ENCODE data around the gene USP48.
"Not testable (repeated sequence)": the region's sequence is repeated elsewhere in the genome, so short reads cannot be mapped to it uniquely, and the experiment has no call there.

USP48 gene

GRCh38 chr1:21633992-21634805 is 148.8 kb downstream of the USP48 start:
- Histone ChIP-seq H3K36me3 (replicated peaks; ENCODE audit: low read depth, low read length) (no peaks in the 10 kb centered on the region), H3K79me2 (ENCODE audit: low read length) (no peaks in the 10 kb centered on the region), H2AFZ (ENCODE audit: low read depth, low read length) (no peak overlapping the region), H3K27ac (ENCODE audit: low read length) (no peak overlapping the region), H3K9me3 (ENCODE audit: insufficient read depth, low read length) (no peaks in the 10 kb centered on the region), H3K4me2 (ENCODE audit: low read length) (no peak overlapping the region), H3K4me3 (ENCODE audit: low read length) (no peak overlapping the region), H3K4me1 (ENCODE audit: low read length) (peaks cover 14% of the 10 kb centered on the region), H3K27me3 (ENCODE audit: low read depth, low read length) (0 out of 2 replicates have a peak, but pooled peaks cover 7% of the 10 kb centered on the region), H3K9ac (ENCODE audit: low read length) (no peak overlapping the region), H4K20me1 (ENCODE audit: insufficient read depth, low read length) (no peaks in the 10 kb centered on the region)
- TF ChIP-seq CTCF (IDR thresholded peaks at IDR 0.05; ENCODE audit: low read depth, low read length), result no peak
- no peak for TF ChIP-seq EZH2phosphoT487 (IDR thresholded peaks at IDR 0.05; ENCODE audit: low read depth)

DNA sequence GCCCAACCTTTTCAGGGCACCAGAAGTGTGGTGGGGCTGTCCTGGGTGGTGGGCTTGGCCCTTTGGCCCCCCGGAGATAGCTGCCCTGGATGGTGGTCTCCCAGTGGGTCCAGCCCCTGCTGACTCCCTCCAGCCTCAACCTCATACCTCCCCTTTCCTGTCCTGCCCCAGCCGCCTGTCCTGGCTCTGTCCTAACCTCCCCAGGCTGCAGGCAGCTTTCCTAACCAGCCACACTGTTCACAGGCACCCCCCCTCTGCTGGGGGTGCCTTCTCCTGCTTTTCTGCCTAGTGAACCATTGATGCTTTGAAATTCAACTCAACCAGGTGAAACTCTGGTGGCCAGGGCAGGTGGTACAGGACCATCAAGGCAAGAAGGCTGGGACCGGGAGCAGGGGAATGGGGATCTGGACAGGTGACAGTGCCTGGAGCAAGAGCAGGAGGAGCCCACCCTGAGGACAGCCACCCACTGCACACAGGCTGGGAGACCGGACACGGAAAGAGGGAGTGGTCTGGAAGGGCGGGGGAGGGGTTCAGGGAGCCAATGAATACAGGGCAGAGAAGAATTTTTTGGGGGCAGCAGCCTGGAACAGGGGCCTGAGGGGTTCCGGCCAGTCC is 149.7 kb downstream of the USP48 start:
- Histone ChIP-seq H3K79me2 (ENCODE audit: low read length) (no peaks in the 10 kb centered on the region), H3K9me3 (ENCODE audit: insufficient read depth, low read length) (no peaks in the 10 kb centered on the region), H3K27me3 (ENCODE audit: low read depth, low read length) (0 out of 2 replicates have a peak, but pooled peaks cover 7% of the 10 kb centered on the region), H3K4me1 (ENCODE audit: low read length) (peaks cover 4% of the 10 kb centered on the region), H3K4me2 (ENCODE audit: low read length) (no peak overlapping the region), H3K4me3 (ENCODE audit: low read length) (no peak overlapping the region), H3K27ac (ENCODE audit: low read length) (no peak overlapping the region), H3K9ac (ENCODE audit: low read length) (no peak overlapping the region), H4K20me1 (ENCODE audit: insufficient read depth, low read length) (no peaks in the 10 kb centered on the region), H3K36me3 (replicated peaks; ENCODE audit: low read depth, low read length) (no peaks in the 10 kb centered on the region), H2AFZ (ENCODE audit: low read depth, low read length) (no peak overlapping the region)
- TF ChIP-seq CTCF (IDR thresholded peaks at IDR 0.05; ENCODE audit: low read depth, low read length) (no peak), EZH2phosphoT487 (IDR thresholded peaks at IDR 0.05; ENCODE audit: low read depth) (no peak)

GRCh38 chr1:21631944-21632887 is 150.7 kb downstream of the USP48 start:
- Histone ChIP-seq H2AFZ (ENCODE audit: low read depth, low read length) (no peak overlapping the region), H3K27ac (ENCODE audit: low read length) (no peak overlapping the region), H3K27me3 (ENCODE audit: low read depth, low read length) (0 out of 2 replicates have a peak, but pooled peaks cover 7% of the 10 kb centered on the region), H3K4me3 (ENCODE audit: low read length) (no peak overlapping the region), H3K9ac (ENCODE audit: low read length) (no peak overlapping the region), H3K9me3 (ENCODE audit: insufficient read depth, low read length) (no peaks in the 10 kb centered on the region), H3K36me3 (replicated peaks; ENCODE audit: low read depth, low read length) (no peaks in the 10 kb centered on the region), H3K79me2 (ENCODE audit: low read length) (no peaks in the 10 kb centered on the region), H4K20me1 (ENCODE audit: insufficient read depth, low read length) (no peaks in the 10 kb centered on the region), H3K4me1 (ENCODE audit: low read length) (no peaks in the 10 kb centered on the region), H3K4me2 (ENCODE audit: low read length) (no peak overlapping the region)
- TF ChIP-seq EZH2phosphoT487 (IDR thresholded peaks at IDR 0.05; ENCODE audit: low read depth) (no peak), CTCF (IDR thresholded peaks at IDR 0.05; ENCODE audit: low read depth, low read length) (no peak)

DNA sequence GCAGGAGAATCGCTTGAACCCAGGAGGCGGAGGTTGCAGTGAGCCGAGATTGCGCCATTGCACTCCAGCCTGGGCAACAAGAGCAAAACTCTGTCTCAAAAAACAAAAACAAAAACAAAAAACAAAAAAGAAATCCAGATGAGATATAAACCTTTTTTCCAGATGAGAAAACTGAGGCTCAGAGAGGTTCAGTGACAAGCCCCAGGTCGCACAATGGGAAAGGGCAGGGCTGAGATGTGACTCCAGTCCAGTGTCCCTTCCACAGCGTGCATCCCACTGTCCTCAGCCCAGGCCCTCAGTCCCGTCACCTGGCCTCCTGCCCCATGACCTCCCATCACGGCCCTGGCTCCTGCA is 151.4 kb downstream of the USP48 start:
- H3K4me1 ChIP-seq (ENCODE audit: low read length); H3K36me3 ChIP-seq (replicated peaks; ENCODE audit: low read depth, low read length); H3K79me2 ChIP-seq (ENCODE audit: low read length); H3K9me3 ChIP-seq (ENCODE audit: insufficient read depth, low read length); H4K20me1 ChIP-seq (ENCODE audit: insufficient read depth, low read length); H2AFZ ChIP-seq (ENCODE audit: low read depth, low read length); H3K27me3 ChIP-seq (ENCODE audit: low read depth, low read length); H3K4me2 ChIP-seq (ENCODE audit: low read length); H3K27ac ChIP-seq (ENCODE audit: low read length); H3K9ac ChIP-seq (ENCODE audit: low read length); H3K4me3 ChIP-seq (ENCODE audit: low read length): not testable (repeated sequence)
